HCEC 1CT (cell line): ENCODE results near the gene FTCD.

Experiments used
- DNase-seq: peaks from one replicate; pipeline ENCODE4 v3.0.0-alpha.2; 2017

FTCD gene

GRCh38 chr21:46089285-46089684, 66.1 kb downstream of the FTCD start:
- DNase-seq, result no peak

DNA sequence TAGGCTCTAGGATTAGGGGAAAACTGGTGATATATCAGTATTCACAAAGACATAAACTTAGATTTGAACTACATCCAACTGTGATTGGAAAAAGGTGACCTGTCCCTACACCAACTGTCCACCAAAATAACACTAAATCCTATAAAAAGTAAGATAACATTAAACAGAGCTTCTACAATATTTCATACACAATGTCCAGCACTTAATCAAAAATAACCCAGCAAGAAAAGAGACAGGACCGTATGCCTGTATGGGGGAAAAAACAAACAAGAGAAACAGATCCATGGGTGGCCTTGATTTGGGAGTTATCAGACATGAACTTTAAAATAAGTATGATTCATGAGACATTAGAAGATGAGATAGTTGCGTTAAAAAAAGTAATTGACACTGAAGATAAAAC, 67.2 kb downstream of the FTCD start:
- DNase-seq, result no peak

DNA sequence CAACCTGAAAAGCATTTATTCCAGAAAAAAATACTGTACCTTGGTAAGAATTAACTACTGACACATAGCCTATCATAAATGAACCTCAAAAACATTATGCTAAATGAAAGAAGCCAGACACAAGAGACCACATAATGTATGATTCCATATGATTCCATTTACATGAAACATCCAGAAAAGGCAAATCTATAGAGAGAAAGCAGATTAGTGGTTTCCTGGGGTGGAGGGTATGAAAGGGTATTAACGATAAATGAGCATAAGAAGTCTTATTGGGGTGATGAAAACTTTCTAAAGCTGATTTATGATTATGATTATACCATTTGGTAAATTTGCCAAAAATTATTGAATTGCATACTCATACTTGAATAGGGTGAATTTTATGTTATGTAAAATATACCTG, 67.7 kb downstream of the FTCD start:
- no peak for DNase-seq
